ENCODE data around the gene CCNA2.

Gene CCNA2

DNA sequence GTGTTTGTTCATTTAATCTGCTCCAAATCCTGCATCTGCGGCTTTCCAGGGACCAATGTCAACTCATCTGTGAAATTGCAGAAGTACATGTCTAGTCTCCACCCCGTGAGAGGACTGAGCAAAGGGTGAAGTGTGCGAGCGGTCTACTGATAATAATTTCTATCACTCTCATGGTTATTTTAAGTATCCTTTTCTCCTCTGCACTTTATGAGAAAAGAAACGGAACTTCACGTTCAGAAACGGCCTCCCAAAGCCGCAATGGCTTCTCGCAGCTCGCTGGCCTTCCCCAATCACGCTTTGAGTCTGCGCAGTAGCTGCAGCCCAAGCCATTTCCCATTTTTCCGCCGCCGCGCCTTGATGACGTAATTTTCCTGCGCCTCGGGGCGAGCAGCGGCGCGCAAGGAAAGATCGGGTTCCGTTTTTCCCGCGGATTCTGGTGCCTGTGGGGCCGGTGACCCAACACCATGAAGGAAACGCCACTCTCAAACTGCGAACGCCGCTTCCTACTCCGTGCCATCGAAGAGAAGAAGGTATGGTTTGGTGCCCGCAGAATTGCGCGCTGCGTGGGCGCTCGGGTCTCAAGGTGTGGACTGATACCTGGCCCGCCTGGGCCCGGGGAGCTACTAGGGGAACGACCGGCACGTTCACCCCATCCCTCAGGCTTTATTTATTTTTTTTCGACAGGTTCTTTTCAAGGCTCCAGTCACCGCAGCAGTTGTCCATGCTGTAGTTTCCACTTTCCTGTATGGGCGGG, 22.5 kb downstream of the CCNA2 start, which contains the start of gene EXOSC9:
TSS of gene EXOSC9 (plus strand) at position 363 of the 754 bp plus-strand sequence. CDS start at position 465, 102 bp downstream.
- peak; percentile 83 for DNase-seq

DNA sequence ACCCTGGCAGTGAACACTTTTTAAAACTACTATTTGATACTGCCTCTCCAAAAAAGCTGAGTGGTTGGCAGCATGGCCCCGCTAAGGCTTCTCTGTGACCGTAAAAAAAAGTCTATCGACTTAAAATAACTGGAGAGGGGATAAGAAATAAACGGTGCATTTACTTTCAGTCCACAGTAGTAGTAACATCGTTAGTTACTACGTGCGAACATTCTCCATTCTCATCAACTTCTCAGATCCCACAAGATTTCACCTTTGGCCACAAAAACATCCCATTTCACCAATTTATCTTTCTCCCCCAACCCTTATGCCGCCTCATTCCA, 23.1 kb downstream of the CCNA2 start:
- DNase-seq = no peak

DNA sequence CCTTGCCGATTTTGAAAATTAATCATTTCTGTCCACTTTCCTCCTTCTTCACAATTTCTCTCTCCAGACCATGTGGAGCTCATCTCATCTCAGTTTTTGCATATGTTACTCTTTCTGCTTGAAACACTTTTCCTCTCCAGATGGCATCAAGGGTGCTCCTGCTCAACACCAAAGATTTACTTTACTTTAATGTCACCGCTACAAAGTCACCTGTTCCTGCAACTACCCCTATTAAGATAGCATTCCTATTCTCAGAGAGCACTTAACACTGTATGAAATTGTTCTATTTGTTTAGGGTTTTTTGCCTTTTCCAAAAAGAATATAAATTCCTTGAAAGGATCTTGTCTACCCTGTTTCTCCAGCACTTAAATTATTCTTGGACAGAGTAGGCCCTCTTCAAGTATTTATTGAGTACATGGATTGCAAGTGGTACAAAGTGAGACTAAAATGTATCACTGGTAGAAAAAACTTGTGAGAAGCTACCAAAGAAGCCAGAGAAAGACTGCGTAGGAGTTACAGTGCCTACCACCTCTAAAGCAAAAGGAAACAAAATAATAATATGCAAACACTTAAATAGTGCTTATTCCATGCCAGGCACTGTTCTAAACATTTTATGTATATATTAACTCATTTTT, 23.7 kb downstream of the CCNA2 start:
- DNase-seq = no peak

DNA sequence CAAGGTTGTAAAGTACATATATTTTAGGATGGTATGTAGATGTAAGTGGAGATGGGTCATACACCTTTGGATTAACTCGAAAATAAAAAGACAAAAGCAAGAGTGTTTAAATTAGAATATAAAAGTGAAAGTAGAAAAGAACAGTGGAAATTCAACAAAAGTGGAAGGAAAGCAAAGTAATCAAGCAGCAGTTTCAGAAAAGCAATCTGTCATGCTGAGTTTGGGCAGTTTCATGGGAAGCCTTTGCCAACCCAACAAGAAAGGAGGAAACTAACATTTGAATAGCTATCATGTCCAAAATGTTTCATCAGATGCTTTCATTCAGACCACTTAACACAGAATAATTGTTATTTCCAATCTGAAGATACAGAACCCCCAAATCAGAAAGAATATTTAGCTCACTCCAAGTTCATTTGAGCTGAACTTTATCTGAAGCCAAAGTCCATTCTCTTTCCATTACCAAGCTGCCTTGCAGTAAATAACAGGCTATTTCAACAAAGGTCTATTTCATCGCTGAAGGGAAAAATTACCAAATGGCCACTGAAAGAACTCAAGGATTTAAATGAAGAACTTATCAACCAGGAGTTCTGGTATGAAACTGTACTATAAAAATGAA, 24.4 kb downstream of the CCNA2 start:
- DNase-seq = no peak

DNA sequence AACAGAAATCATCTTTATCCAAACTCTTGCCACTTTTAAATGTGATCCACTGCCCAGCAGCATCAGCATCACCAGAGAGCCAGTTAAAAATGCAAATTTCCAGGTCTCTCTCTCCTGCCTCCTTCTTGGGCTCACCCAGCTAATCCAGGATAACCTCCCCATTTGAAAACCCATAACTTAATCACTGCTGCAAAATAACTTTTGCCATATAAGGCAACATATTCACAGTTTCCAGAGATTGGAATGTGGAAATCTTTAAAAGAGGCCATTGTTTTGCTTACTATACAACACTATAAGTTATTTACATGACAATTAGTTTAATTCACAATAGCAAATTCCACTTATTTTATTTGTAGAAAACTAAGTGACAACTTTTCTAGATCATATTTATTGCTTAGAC, 27.4 kb downstream of the CCNA2 start:
- DNase-seq = no peak

DNA sequence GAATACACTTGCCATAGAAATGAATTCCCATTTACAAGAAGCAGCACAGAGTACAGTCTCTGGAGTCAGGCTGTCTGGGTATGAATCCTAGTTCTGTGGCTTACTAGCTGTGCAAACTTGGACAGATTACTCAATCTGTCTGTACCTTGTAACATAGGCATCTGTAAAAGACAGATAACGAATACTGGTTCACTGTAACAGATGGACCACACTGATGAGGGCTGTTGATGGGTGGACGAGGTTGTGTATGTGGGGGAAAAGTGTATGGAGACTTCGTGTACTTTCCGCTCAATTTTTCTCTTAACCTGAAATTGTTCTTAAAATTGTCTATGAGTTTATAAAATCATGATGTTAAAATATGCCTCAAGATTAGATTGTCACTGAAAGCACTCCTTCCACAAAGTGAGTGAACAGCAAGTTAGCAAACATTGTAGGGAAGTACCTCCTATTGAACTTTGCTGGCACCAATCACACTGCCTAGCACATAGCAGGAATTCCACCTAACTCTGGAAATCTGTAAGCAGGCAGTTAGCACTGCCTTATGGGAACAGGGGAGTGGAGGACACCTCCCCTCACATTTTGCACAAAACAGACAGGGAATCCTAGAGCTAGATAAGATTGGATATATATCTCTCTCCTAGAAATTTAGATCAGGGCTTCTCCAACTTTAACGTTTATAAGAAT, 29.0 kb downstream of the CCNA2 start:
- no peak for DNase-seq

DNA sequence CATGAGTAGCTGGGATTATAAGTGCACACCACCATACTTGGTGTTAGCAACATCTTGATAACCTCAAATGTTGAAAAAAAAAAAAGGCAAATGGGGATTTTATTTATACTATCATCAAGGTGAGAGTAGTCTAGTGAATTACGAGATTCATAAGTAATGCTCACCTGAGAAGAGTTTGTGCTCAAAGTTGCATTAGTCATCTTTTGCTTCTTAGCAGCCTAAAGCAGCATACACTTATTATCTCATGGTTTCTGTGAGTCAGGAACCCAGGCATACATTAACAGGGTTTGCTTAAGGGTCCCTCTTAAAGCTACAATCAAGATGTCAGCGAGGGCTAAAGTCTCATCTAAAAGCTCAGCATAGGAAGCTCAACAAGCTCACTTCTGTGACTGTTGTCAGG, 30.7 kb downstream of the CCNA2 start:
- DNase-seq = no peak

DNA sequence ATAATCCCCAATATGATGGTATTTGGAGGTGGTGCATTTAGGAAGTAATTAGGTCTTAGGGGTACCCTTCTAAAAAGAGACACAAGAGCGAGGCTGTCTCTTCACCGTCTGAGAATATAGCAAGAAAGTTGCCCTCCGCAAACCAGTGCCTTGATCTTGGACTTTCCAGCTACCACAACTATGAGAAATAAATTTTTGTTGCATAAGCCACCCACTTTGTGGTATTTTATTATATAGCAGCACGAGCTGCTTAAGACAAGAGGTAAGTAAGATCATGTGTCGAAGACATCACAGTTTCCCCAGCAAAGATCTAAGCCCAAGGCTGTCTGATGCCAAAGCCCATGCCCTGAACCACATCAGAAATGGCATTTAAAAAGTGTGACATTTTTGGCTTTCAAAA, 32.2 kb downstream of the CCNA2 start:
- no peak for DNase-seq

DNA sequence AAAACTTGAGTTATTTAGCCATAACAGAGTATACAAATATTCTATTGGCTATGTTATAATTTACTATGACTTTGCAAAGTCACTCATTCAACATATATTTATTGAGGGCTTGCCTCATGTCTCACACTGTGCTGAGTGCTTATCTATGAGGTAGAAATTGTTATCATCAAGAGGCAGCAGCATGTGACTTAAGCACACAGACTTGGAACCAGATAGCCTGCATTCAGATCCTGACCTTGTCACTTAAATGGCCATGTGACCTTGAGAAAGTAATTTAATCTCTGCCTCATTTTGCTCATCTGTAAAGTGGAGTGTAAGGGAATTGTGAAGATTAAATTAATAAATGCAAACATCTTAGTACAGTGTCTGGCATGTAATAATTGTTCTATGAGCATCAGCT, 32.7 kb downstream of the CCNA2 start:
- no peak for DNase-seq

DNA sequence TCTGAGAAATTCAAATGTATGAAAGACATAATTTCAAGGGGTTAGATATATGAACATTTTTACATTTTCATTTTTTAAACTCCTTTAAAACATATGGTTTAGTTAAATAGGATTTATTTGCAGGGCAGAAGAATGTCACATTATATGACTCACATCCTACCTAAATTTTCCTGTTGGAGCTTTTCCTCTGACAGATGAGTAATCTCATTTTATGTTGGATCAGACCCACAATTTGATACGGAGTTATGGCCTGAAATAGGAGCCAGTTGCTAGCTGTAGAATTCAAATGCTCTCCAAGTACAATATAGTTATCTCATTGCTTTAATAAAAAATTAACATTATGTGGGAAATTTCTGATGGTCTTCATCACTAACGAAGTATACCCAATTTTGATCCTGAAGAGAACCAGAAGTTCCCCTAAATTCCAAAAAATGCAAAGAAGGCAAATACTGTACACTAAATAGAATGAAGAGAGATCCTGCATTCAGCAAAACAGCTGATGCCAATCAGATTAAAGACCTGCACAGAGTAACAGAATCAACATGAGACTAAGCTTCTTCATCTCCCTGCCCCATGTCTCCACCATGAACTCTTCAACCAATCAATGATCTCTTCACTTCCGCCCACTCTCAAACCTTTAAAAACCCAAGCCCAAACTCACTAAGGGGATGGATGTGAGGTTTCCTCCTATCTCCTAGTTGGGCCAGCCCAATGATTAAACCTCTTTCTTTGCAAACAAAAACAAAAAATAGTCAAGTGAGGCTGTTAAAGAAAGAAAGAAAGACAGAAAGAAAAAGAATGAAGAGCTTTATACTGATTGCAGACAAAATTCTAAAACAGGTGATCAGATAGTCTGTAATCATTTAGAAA, 33.5 kb downstream of the CCNA2 start:
- no peak for DNase-seq

DNA sequence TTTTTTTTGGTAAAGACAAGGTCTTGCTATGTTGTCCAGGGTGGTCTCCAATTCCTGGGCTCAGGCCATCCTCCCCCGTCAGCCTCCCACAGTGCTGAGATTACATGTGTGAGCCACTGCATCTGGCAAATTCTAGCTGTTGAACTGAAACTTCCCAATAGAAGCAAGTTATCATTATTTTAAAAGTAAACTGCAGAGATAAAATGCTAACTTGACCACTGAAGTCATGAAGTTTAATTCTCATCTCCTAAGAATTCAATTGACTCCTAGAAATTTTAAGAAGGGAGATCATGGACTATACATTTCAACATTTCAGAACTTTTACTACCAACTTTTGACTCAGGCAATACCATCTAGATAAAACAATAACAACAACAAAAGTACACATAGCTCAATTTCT, 34.2 kb downstream of the CCNA2 start:
- DNase-seq = no peak

DNA sequence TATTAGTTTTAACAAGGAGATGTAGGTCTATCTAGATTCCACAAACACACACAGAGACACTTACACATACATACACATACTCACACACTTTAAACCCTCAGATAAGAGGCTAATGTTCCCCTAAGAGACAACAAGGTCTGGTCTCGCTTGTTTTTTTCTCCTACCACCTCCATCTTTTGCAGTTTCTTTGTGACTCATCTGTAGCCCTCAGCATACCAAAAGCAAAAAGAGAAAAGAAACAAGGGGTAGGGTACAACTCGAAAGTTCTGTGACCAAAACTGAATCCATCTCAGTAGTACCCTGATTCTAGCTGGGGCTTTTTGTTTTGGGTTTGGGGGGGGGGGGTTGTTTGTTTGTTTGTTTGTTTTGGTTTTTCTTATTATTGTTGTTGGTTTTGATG, 34.8 kb downstream of the CCNA2 start:
- no peak for DNase-seq

DNA sequence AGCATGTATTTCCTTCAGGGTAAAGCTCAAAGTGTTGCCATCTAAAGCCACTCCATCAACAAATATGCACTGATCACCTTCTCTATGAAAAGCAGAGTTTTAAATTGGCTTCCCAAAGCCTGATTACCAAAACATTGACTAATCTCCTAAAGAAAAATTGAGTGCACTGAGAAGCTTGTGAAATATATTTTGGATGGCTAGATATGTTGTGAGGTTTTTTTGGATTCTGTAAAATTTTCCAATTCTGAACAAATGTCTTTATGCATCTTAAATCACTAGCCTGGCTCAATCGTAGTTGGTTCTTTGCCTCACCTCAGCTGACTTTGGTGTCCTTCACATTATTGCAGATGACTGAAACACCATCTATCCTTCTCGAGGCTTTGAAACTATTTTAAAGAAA, 37.5 kb downstream of the CCNA2 start:
- DNase-seq = no peak

DNA sequence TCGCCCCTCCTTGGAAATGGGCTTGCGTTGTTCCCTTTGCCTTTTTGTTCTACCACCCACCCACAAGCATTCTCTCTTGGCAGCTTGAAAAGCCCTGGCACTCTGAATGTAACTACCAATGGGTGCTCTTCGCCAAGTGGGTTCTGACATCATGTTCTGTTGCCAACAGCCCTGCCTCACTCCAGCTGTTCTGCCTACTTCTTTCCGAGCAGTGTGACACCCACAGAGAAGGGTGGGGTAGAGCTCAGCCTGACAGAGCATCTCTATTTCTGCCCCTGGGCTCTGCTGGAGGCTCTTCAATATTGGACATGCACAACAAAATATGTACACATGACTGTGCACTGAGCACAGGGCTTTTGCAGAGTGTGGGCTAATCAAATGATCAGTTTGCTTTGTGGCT, 38.2 kb downstream of the CCNA2 start:
- DNase-seq = no peak

DNA sequence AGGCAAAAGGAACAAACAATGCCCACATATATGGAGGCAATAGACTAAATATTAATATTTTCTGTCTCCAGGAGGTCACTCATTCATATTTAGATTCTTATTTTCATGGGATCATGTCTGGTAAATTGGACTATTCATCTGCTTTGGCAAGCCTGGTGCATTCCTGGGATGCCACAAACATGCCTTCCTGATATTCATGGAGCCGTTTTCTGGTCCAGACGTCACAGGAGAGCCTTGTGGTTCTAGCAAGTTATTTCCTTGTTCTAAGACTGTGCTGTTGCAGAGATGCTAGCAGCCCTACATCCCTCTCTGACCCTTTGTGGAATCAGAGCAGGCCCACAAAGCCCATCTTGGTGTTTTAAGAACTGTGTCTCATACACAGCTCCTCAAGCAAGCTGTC, 38.7 kb downstream of the CCNA2 start:
- no peak for DNase-seq

DNA sequence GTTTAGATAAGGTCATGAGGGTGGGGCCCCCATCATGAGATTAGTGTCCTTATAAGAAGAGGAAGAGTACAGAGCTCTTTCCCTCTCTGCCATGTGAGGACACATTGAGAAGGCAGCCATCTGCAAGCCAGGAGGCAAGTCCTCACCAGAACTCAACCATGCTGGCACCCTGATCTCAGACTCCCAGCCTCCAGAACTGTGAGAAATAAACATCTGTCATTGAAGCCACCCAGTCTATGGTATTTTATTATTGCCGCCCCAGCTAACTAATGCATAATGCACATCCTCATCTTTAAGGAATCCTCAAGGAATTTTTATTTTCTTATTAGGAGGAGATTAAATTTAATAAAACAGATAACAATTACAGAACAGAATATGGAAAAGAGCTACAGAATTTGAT, 39.3 kb downstream of the CCNA2 start:
- no peak for DNase-seq

DNA sequence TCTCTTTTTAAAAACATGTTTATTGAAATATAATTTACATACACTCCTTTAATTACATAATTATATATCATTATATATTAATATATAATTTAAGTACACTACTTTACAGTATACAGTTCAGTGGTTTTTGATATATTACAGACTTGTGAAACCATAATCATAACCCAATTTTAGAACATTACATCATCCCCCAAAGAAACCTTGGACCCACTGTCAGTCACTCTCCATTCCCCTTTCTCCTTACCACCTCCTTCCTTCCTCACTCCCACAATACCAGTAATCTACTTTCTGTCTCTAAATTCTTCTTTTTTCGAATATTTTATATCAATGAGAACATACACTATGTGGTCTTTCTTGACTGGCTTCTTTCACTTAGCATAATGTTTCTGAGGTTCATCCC, 40.5 kb downstream of the CCNA2 start:
- no peak for DNase-seq

DNA sequence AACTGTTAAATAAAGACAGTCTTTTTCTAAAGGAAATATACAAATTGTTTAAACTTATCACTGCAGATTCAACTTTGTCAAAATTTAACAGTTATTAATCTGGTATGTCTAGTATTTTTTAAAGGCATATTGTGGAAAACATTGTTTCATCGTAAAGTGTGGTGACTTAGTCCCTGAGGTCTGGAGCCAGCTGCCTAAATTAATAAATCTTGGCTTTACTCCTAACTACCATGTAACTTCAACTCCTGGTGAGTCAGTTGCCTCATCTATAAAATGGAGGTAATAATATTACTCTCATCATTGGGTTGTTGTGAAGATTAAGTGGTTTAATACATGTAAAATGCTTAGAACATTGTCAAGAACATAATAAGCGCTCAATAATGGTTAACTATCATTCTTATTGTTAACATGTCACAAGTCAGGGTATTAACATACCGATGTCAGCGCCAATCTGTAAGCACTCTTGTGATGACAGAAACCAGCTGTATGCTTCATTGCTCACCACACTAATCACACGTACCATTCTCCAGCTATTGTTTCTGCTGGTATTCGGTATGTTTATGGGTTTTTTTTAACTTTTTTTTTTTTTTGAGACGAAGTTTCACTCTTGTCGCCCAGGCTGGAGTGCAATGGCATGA, 44.6 kb downstream of the CCNA2 start:
- no peak for DNase-seq

DNA sequence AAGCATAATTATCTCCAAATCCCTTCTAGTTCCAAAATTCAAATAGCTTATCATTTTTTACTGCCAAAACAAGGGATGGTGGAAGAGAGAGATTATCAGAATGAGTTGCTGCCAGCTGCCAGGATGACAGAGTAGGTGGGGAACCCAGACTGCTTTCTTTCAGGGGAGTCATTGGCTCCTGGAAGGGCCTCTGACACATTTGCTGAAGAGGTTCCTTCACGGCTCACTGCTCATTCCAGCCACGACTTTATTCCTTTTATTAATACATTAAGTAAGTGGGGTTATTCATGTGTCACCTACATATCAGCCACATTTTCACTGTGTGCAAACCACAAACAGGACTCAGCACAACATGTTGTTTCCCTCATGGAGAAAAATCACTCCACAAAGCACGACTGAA, 46.1 kb downstream of the CCNA2 start:
- no peak for DNase-seq

DNA sequence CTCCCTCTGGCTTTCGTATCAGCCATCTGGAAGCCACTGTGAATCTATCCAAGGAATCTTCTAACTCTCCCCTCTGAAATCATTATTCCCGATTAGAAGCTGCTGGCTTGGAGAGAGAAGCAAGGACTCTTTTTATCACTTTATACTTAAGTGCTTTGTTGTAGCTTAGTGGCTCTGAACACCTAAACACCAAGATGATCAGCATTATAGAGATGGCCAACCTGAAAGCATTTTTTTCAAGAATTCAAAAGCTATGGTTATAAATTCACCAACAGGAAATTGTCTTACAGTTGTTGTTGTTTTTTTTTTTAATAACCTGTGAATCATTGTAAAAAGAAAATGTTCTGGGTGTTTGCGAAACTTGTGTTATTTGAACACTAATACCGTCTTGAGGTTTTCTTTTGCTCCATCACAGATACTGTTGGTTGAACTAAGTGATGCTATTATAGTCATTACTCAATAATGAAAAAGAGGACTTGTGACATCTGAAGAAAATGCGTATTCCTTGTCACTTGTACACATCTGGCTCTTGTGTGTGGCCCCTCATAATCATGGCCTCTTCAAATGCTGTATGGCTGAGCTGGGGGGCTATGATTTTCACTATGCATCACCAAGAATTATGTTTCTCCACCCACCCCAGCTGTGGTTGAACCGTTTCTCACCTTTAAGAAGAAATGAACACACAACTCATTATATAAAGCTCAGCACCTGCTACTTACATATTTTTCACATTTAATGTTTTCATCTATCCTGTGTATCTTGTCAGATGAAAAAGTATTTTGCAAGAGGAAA, 46.9 kb downstream of the CCNA2 start:
- no peak for DNase-seq

DNA sequence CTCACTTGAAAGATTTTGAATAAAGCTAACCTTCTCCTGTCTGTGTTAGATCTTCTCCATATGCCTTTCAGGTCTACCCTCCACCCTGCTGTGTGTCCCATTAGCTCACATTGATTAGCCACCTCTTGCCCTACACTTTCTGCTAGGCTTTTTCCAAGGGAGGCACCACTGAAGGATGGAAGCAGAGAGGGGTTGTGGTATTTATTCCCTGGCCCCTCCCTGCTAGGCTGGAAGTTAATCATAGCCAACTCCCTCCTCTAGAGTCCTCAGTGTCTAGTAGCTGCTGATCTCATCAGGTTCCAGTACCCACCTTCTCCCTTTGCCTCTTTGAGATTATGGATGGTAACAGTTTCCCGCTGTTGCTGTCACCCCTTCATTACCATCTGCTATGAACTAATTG, 49.8 kb downstream of the CCNA2 start:
- DNase-seq = no peak

DNA sequence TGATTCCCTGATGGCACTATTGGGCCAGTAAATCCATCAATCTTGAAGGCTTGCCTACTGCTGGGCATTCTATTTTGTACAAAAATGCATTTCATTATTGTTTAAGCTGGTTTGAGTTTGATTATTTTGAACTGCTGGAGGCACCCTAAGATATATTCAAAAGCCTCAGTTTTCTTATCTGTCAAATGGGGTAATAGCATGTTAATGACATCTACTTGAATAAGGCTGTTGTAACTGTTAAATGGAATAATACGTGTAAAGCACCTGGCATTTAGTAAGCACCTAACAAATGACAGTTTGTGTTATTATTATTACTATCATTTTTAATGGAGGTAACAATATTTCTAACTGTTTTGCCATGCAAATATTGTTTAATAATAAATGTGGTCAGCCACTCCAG, 51.8 kb downstream of the CCNA2 start:
- DNase-seq = no peak
